Esophagus squamous epithelium (tissue), 4 donors: ENCODE measurements around the gene NR6A1.

Experiments used
- POLR2A ChIP-seq, 4 donors: fragments of 450-650 bp; IDR thresholded peaks; one replicate each; pipeline ENCODE4 v1.6.1; 2017; ENCODE audit warnings: antibody characterized with exemption in 4 of 4, mild to moderate bottlenecking in 4 of 4, moderate library complexity in 3 of 4
- TF ChIP-seq, protein P1 (sequence below), 6 experiments: fragments of 450-650 bp in 4 of 6; fragments of 200-600 bp in 2 of 6; sonication (generic) in 2 of 6; IDR thresholded peaks; one replicate each; pipeline ENCODE4 v1.5.1; 2016 to 2019; ENCODE audit warnings: antibody characterized with exemption in 6 of 6, mild to moderate bottlenecking in 4 of 6, moderate library complexity in 4 of 6

DNA sequence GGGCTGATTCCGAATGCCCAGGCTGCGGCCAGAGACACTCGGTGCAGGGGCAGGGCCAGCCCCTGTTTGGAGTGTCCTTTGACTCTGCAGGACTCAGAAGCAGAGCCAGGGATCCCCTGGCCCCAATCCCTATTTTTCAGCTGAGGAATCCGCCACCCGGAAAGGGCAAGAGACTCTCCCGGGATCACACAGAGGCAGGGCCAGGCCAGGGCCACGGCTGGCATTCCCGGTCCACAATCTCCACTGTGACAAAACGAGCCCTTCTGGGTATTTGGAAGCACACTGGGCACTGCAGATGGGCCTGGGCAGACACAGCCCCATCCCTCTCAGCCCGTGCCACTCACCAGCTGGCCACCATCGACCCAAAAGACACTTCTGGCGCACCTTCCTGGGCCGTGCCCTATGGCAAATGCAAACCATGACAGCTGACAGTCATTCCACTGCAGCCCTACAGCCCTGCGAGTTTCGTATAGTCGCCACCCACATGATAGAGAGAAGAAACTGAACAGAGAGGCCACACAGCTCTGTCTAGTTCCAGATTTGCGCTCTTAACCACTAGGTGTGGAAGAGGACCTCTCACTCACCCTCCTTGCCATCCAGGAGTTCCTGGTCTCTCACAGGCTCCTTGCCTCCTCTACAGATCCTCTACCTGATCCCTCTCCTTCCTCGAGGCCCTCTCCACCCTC lies 277.2 kb downstream of the NR6A1 start:
- TF ChIP-seq, protein P1, sequence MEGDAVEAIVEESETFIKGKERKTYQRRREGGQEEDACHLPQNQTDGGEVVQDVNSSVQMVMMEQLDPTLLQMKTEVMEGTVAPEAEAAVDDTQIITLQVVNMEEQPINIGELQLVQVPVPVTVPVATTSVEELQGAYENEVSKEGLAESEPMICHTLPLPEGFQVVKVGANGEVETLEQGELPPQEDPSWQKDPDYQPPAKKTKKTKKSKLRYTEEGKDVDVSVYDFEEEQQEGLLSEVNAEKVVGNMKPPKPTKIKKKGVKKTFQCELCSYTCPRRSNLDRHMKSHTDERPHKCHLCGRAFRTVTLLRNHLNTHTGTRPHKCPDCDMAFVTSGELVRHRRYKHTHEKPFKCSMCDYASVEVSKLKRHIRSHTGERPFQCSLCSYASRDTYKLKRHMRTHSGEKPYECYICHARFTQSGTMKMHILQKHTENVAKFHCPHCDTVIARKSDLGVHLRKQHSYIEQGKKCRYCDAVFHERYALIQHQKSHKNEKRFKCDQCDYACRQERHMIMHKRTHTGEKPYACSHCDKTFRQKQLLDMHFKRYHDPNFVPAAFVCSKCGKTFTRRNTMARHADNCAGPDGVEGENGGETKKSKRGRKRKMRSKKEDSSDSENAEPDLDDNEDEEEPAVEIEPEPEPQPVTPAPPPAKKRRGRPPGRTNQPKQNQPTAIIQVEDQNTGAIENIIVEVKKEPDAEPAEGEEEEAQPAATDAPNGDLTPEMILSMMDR (IDR thresholded peaks at IDR 0.05): no peak
- TF ChIP-seq POLR2A (IDR thresholded peaks at IDR 0.05): no peak
